HUES6 (cell line): ENCODE measurements around the gene TRIM24.

Experiments used
- H3K27ac ChIP-seq: 2 replicates; pipeline ENCODE4 v1.7.0; 2013; ENCODE audit warnings: low read depth, mild to moderate bottlenecking, low read length, inconsistent platforms
- H3K27me3 ChIP-seq: 2 replicates; pipeline ENCODE4 v1.6.1; 2013; ENCODE audit warnings: low read length; ENCODE audit not compliant: control insufficient read depth, insufficient read depth
- H3K36me3 ChIP-seq: 2 replicates; pipeline ENCODE4 v1.6.1; 2013; ENCODE audit warnings: low read length; ENCODE audit not compliant: control insufficient read depth, insufficient read depth
- H3K4me1 ChIP-seq: 2 replicates; pipeline ENCODE4 v1.6.1; 2013; ENCODE audit warnings: low read length; ENCODE audit not compliant: control insufficient read depth, insufficient read depth
- H3K4me3 ChIP-seq: 2 replicates; pipeline ENCODE4 v1.5.1; 2013; ENCODE audit warnings: low read depth, low read length
- H3K9ac ChIP-seq: one replicate; pipeline ENCODE4 v1.6.1; 2013; ENCODE audit warnings: mild to moderate bottlenecking, low read length
- H3K9me3 ChIP-seq: 2 replicates; pipeline ENCODE4 v1.6.1; 2013; ENCODE audit warnings: low read depth, low read length; ENCODE audit not compliant: control insufficient read depth, insufficient read depth

The TRIM24 gene

GRCh38 chr7:138556771-138557484, 96.9 kb downstream of the TRIM24 start:
- no peaks in the 10 kb centered on the region for H3K4me1 ChIP-seq
- peaks cover 99% of the 10 kb centered on the region for H3K36me3 ChIP-seq
- H3K27me3 ChIP-seq: no peaks in the 10 kb centered on the region
- H3K4me3 ChIP-seq: no peak overlapping the region
- H3K9ac ChIP-seq: no peak overlapping the region
- H3K9me3 ChIP-seq: peaks cover 50% of the 10 kb centered on the region
- H3K27ac ChIP-seq: no peak overlapping the region

DNA sequence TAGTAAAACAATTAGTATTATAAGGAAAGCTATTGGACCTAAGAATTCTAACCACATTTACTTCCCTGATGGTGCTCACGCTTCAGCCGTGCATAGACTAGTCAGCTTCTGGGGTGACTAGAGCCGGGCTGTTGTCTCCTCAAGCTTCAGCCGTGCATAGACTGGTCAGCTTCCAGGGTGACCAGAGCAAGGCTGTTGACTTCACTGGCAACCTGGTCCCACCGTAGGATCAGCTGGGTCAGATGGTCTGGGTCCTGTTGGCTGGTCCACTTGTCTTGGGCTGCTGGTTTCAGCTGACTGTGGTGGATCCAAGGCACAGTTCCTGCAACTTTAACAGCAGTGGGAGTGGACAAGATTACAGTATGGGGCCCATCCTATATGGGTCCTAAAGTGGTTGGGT, 99.4 kb downstream of the TRIM24 start:
- Histone ChIP-seq H3K9me3 (peaks cover 62% of the 10 kb centered on the region), H3K4me3 (no peak overlapping the region), H3K36me3 (peaks cover 99% of the 10 kb centered on the region), H3K4me1 (no peaks in the 10 kb centered on the region), H3K27me3 (no peaks in the 10 kb centered on the region), H3K27ac (no peak overlapping the region), H3K9ac (no peak overlapping the region)

DNA sequence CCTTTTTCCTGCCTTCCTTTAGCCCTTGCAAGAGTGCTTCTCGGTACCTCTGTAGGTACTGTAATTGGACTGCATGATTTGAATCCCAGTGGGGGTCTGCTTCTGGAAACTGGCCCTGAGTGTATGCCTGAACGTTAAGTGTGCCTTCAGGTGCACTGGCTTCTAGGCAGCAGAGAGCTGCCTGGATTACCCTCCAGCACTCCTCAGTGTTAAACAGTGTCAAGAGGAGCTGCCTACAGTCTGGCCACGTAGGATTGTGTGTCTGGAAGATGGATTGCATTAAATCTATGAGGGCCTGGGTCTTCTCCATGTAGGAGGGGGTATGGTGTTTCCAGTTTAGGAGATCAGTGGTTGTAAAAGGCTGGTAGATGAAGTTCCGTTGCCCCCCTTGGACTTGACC, 103.7 kb downstream of the TRIM24 start:
- no peaks in the 10 kb centered on the region for H3K4me1 ChIP-seq

GRCh38 chr7:138564365-138564764, 104.3 kb downstream of the TRIM24 start:
- Histone ChIP-seq H3K4me3 (no peak overlapping the region), H3K4me1 (no peaks in the 10 kb centered on the region), H3K36me3 (peaks cover 99% of the 10 kb centered on the region), H3K27ac (no peak overlapping the region), H3K9ac (no peak overlapping the region), H3K27me3 (no peaks in the 10 kb centered on the region), H3K9me3 (peaks cover 42% of the 10 kb centered on the region)

More for the DNA sequence above, 103.7 kb downstream of the TRIM24 start:
- H3K9ac ChIP-seq: no peak overlapping the region
- no peak overlapping the region for H3K27ac ChIP-seq
- H3K36me3 ChIP-seq: peaks cover 99% of the 10 kb centered on the region
- no peak overlapping the region for H3K4me3 ChIP-seq
- peaks cover 42% of the 10 kb centered on the region for H3K9me3 ChIP-seq
- H3K27me3 ChIP-seq: no peaks in the 10 kb centered on the region

DNA sequence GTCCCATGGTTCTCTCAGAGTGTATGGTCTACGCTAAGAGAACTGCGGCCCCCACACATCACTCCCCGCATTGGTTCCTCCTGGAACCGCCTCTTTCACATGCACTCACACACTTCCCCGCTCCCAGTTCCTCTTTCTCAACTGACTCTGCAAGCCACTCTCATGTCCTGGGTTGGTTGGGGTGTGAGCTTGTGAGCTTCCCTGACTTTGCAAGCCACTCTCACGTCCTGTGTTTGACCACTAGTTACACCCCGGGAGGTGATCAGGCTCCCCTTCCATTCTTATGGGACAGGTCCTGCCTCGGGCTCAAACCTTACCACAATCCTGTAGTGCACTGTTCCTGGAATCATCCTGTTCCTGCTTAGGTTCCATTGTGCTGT, 105.0 kb downstream of the TRIM24 start:
- peaks cover 42% of the 10 kb centered on the region for H3K9me3 ChIP-seq

DNA sequence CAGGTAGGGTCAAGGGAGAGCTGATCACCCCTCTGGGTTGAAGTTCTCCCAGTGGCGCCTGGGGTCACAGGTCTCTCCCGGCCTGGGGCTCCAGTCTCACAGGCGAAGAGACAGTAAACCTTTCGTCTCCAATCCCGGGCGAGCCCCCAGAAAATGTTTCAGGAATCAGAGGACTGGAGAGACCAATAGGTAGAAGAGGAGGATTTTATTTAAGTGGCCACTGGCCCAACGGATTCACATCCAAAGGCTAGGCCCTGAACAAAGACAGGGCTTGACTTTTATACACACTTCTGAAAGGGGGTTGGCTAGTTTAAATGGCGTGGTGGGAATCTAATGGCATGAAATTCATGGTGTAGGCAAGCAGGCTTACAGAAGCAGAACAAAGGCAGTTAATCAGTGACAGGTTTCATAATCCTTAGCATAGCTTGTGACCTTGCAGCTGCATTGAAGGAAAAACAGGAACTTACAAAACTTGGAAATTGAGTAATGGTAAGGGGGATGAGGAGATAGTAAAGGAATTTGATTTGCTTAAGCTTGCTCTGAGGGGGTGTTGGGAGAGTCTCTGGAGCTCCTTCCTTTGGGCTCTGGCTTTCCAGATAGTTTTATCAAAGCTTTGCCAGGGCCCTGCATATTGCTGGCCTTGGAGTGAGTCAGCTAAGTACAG, 105.5 kb downstream of the TRIM24 start:
- Histone ChIP-seq H3K9ac (no peak overlapping the region), H3K4me3 (no peak overlapping the region), H3K4me1 (no peaks in the 10 kb centered on the region), H3K27me3 (no peaks in the 10 kb centered on the region), H3K27ac (no peak overlapping the region), H3K36me3 (peaks cover 99% of the 10 kb centered on the region), H3K9me3 (peaks cover 42% of the 10 kb centered on the region)

More for the DNA sequence above, 105.0 kb downstream of the TRIM24 start:
- Histone ChIP-seq H3K36me3 (peaks cover 99% of the 10 kb centered on the region), H3K9ac (no peak overlapping the region), H3K27ac (no peak overlapping the region), H3K27me3 (no peaks in the 10 kb centered on the region), H3K4me3 (no peak overlapping the region), H3K4me1 (no peaks in the 10 kb centered on the region)

DNA sequence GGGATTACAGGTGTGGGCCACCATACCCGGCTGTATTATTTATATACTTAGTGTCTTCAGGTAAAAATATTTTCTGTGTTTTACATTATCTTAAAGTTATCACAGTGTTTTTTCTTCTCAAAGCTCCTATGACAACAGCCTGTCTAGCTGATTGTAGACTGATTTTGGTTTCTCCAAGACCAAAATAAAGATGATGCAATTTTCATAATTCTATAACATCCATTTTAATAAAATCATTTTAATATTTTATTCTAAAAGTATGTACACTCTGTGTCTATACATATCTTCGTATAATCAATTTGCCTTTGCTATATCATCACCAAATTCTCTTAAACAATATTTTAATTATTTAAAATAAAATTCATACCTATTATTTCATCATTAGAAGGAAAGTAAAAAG, 108.6 kb downstream of the TRIM24 start:
- Histone ChIP-seq H3K9ac (no peak overlapping the region), H3K27ac (no peak overlapping the region), H3K4me1 (no peaks in the 10 kb centered on the region), H3K27me3 (no peaks in the 10 kb centered on the region), H3K9me3 (peaks cover 25% of the 10 kb centered on the region), H3K4me3 (no peak overlapping the region), H3K36me3 (peaks cover 99% of the 10 kb centered on the region)

GRCh38 chr7:138569418-138569817, 109.4 kb downstream of the TRIM24 start:
- no peaks in the 10 kb centered on the region for H3K27me3 ChIP-seq
- H3K36me3 ChIP-seq: peaks cover 99% of the 10 kb centered on the region
- H3K4me1 ChIP-seq: no peaks in the 10 kb centered on the region
- peaks cover 17% of the 10 kb centered on the region for H3K9me3 ChIP-seq
- H3K27ac ChIP-seq: no peak overlapping the region
- H3K9ac ChIP-seq: no peak overlapping the region
- H3K4me3 ChIP-seq: no peak overlapping the region

DNA sequence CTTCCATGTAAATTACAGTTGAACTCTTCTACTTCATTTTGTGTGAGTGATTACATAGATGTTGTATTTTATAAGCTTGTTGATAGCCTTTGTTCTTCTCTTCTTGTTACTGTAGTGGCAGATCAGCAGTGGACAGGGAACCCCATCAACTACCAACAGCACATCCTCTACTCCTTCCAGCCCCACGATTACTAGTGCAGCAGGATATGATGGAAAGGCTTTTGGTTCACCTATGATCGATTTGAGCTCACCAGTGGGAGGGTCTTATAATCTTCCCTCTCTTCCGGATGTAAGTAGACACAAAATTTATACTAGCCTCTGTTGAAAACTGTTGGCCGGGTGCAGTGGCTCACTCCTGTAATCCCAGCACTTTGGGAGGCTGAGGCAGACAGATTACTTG, 110.7 kb downstream of the TRIM24 start:
- Histone ChIP-seq H3K4me1 (no peaks in the 10 kb centered on the region), H3K27ac (no peak overlapping the region), H3K36me3 (peaks cover 99% of the 10 kb centered on the region), H3K9ac (no peak overlapping the region), H3K27me3 (no peaks in the 10 kb centered on the region), H3K9me3 (peaks cover 4% of the 10 kb centered on the region), H3K4me3 (no peak overlapping the region)

- H3K27ac ChIP-seq: no peak overlapping the region
- no peaks in the 10 kb centered on the region for H3K4me1 ChIP-seq
- H3K27me3 ChIP-seq: no peaks in the 10 kb centered on the region
- H3K4me3 ChIP-seq: no peak overlapping the region
- H3K36me3 ChIP-seq: peaks cover 98% of the 10 kb centered on the region
- no peak overlapping the region for H3K9ac ChIP-seq
- no peaks in the 10 kb centered on the region for H3K9me3 ChIP-seq
Measured at GRCh38 chr7:138573741-138574140, 113.7 kb downstream of the TRIM24 start.

GRCh38 chr7:138575897-138576428, 115.9 kb downstream of the TRIM24 start:
- H3K4me3 ChIP-seq: no peak overlapping the region
- no peak overlapping the region for H3K27ac ChIP-seq
- no peak overlapping the region for H3K9ac ChIP-seq
- no peaks in the 10 kb centered on the region for H3K27me3 ChIP-seq
- no peaks in the 10 kb centered on the region for H3K9me3 ChIP-seq
- H3K36me3 ChIP-seq: peaks cover 98% of the 10 kb centered on the region
- no peaks in the 10 kb centered on the region for H3K4me1 ChIP-seq
